RPMI8226 (cell line): Measurements from ENCODE around the gene PAMR1.

ENCODE experiments used
- DNase-seq: peaks from one replicate; pipeline ENCODE4 v3.0.0-alpha.2; 2015

Gene PAMR1

DNA sequence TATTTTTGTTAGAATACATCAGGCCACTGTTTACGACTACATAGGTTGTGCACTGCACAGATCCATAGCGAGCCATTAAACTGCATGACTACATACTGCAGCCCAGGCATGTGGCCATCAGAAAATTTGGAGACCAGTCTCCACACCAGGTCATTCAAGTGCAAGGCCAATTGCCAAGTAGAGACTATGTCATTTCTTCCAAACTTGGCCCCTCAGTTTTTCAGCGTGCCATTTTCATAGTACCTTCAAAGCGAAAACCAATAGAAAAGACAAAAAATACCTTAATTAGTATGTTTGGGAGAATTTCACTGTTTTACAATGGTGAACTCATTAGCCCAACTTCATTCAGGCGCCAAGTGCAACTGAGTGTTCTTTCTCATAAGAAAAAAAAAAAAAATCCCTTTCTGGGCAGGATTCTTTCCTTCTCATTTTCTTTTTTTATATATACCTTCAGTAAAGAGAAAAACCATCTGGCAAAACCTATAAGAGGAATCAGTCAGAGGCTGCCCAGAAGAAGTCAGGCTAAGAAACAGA lies 30.4 kb downstream of the PAMR1 start:
- no peak for DNase-seq

DNA sequence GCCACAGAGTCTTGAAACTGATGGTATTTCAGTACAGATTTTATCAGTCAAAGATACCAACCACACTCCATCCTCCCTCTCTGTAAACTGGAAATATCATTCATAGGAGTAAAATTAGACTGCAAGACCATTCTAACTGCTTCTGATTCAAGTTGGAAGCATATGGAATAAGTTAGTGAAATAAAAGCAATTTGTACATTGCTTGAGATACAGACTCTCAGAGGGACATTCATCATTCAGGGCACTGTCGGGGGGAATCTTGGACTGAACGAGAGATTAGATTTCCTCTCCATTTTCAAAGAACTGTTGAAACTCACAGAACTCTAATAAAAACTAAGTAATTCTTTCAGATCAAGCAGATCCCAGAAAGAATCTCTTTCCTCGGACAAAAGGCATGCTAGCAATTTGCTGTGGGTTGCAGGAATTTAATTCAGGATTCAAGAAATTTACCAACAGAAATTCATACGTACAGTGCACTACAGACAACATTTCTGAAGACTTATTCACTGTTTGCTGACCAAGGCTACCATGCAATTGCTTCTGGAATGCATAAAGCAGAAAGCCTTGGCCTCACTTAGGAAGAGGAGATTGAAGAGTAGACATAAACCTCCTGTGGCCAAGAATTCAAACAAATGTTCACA lies 34.1 kb downstream of the PAMR1 start:
- DNase-seq, result no peak

DNA sequence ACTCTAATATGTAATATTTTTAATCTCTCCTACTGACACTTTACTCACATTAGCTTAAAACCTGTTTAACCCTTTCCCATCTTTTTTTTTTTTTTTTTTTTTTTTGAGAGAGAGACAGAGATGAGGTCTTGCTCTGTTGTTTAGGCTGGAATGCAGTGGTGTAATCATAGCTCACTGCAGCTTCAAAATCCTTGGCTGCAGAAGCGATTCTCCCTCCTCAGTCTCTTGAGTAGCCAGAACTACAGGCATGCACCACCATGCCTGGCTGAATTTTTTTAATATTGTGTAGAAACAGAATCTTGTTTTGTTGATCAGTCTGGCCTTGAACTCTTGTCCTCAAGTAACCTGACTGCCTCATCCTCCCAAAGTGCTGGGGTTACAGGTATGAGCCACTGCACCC lies 37.3 kb downstream of the PAMR1 start:
- DNase-seq, result no peak

DNA sequence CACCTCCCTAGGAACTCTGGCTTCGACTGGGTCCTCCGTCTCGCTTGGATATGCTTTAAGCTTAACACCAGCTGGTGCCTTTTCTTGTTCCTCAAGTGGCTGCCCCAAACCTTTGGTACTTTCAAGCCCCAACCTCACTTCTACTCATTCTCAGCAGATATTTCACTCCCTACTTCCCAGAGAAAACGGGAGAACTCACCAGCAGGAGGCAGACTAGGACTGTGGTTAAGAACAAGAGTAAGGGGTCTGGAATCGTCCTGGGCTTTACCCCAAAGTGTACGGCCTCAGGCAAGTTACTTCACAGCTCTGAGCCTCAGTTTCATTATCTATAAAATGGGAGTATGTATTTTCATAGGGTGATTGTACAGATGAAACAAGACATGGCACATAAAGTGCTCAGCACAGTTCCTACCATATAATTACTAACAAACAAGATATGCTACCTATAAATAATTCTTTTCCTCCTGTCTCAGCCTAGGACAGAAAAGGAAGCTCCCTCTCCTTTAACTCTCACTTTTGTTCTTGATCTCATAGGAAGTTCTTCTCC lies 37.8 kb downstream of the PAMR1 start:
- DNase-seq, result no peak

DNA sequence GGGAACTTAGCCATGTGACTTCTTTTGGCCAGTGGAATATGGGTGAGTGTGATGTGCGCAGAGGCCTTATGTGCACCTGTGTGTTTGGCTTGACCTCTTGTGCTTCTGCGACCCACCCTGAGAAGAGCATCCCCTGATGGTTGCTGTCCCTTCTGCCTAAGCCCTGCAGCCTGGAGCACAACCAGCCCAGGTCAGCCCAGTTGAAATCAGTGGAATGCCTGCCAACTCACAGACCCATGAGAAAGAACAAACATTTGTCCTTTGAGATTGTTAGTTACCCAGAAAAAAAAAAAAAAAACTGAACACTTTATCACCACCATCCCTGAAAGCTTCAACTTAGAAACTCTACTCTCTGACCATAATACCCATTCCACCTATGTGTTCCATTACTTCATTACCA lies 38.5 kb downstream of the PAMR1 start:
- DNase-seq, result no peak

DNA sequence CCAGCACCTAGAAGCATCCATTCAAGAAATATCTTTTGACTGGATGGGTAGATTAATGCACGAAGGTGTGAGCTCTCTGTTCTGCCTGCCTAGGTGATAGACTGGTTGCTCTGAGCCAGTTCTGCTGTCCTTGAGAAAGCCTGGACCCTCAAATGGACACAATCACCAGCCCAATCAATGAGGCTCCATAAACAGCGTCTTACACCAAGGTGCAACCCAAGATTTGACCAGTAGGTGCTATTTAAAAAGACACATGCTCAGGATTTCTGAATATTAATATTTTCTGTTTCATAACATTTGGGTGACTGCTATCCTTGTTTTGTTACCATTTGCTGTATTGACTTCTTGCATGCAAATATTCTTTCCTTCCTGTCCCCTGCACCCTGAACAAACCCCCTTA lies 39.0 kb downstream of the PAMR1 start:
- no peak for DNase-seq

DNA sequence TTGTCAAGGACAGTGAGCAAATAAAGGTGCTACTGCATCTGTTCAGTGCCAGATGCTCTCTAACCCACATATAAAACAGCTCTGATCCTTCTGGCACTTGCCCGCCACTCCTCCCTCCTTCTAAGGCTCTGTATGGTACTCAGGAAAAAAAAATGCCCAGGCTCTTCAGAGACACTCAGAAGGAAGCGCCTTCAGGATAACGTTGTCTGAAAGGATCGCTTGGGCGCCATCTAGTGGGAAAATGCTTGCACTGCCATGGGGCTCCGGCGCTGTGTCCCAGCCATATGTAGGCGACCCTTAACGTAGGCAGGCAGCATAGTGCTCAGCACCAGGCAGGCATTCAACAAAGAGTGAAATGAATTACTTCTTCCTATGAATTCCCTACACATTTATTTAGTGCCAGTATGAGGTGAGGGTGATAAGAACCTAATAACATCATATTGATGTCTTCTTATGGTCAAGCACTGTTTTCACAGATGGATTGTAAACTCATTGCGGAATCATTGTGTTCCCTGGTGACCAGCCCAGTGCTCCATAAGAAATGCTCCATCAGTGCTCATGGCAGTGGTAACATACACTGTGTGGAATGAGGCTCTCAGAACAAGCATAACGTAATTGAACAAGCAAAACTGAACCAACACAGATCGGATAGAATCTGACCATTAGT lies 39.6 kb downstream of the PAMR1 start:
- peak; percentile 60 for DNase-seq

DNA sequence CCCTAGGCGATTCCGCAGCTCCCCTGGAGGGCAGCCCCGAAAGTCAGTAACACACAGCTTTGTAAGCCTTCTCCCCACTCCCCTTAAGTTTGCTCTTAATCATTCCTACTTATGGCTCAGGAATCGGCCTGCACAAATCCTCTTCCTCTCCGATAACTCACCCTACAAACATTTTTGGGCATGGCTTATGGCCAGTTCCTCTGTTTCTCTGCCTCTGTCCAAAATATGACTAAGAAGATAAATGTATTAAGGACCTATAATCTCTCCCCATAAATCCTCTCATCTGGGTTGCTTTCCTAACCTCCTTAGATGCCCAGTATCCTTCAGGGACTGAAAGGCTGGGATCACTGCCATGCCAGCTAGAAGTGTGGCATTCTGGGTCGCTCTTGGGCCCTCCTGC lies 41.0 kb downstream of the PAMR1 start:
- no peak for DNase-seq

DNA sequence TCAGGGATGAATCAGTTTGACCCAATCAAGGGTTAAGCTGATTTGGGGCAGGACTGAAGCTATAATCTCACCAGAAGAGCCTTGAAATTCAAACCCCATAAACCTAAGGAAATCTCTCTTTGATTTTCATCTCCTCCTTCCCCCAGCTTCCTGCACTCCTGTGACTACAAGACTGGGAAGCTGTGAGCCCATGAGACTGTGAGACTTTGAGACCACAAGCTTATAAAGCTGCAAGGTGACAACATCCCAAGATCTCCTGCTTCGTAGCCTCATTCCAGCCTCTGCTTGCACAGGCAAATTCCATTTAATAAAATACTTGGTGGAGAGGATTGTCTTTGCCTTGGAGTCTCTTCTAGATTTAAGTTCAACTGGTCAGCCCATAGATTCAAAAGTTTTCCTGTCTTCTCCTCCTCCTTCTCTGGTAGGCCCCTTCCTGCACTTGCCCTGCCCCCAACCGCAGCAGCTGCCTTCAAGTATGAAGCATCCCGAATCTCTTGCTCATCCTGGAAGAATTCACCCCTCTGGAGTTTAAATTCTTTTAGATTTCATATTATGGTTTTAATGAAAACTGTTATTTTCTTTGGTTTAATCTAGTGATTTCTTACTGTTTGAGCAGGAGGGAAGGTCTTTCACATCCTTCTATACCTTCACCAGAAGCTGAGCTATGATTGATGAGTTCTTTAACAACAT lies 42.1 kb downstream of the PAMR1 start:
- DNase-seq, result no peak

DNA sequence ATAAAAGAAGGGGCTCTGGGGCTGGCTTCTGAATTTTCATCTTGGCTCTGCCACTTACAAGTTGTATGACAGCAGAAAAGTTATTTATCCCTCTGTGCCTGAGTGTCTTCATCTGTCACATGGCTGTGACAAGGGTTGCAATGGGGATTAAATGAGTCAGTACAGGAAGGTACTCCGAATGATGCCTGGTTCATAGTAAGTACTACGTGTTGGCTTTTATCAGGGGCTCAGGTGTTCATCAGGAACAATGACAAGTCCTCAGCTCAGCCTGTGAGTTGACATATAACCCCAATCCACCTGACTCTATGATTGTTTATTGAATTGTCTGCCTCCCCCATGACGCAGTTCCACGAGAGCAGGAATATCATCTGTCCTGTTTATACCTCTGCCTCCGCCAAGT lies 45.7 kb downstream of the PAMR1 start:
- DNase-seq, result no peak

DNA sequence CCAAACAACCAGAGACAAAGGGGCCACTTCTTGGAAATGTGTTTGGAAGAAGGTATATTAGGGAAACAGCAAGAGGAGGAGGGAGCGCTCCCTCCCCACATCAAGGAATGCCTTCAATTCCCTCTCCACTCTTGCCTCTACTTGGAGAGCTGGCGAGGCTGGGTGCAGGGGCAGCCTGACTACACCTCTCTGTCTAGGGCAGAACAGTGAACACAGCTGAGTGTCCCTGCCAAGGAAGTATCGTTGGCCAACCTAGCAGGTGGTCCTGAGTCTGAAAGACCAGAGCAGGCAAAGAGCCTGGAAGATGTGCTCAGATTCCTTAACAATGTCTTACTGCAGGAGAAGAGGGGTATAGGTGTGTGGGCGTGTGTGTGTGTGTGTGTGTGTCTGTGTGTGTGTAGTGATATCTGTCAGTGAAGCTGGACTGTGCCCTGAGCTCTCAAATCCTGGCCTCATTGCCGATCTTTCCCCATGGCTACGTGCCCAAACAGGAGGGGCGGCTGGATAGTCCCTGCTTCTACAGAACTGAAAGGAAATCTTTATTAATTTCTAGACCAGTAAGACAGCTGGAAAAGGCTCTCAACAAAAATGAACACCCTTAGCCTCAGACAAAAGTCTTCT lies 46.8 kb downstream of the PAMR1 start:
- no peak for DNase-seq

DNA sequence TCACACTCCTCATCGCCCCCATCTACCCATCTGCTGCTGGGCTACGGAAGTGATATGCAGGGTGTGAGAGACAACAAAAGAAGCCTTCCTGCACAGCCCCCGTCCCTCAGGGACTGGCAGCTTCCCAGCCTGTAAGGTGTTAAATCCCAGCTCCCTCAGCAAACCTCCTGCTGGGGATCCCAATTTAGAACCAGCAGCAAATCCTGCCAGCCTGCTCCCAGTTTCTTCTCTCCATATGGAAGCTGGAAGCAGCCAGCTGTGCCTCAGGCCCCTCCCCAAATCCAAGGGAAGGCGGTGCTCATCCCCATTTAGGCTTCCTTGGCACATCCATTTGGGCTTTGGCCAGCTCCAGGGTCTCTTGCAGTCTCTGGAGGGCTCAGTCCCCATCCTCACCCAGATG lies 47.5 kb downstream of the PAMR1 start:
- no peak for DNase-seq

DNA sequence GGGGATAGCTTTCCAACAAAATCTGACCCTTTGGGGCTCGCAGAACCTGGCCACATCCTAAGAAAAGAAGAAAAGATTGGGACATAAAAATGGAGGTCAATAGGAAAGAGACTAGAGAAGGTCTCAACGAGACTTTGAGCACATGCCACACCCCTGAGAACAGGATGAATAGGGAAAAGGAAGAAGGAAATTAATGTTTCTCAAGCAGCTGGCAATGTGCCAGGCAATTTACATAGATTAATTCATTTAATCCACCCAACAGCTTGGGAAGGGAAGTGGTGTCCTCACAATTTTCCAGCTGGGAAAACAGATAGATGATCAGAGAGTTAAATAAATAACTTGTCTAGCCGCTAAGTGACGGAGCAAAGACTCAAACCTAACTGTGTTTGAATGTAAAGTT lies 50.7 kb downstream of the PAMR1 start:
- no peak for DNase-seq

DNA sequence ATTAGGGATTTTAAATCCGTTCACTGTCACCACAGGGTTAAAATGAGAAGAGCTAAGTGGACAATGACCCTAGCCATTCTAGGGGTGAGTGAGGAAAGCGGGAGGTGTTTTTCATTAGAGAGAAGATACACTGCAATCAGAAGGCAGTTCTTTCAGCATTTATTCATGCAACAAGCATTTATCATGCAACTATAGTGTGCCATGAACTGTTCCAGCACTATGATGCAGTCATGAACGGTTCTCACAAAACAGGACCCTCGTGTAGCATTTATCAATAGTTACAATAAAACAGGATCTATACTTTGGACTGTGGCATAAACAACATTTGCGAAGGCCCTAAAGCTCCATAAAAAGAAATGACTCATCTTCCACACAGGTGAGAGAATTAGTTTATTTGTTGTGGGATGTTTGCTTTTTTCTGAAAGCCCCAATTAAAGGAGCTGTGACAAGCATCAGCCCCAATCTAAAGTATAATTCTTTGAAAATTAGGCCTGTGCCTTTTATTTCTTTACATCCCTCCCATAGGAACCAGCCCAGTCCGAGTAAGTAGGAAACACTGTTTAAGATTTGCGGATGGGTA lies 51.5 kb downstream of the PAMR1 start:
- no peak for DNase-seq

DNA sequence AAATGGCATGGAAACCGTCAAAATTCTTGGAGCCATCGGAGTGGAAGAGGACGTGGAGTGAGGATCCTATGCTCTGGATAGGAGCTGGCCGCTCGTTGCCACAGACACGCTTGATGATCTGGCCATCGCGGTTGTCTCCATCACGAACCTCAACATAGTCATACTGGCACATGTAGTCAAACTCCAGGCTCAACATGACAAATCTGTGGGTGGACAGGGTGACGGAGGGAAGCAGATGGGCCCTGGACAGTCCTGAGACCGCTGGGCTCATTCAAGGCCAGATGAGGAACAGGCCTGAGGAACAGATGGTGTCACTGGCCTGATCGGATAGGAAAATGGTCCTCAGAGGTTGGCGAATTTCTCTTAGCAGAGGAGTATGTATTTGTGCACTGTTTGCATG lies 54.8 kb downstream of the PAMR1 start:
- DNase-seq, result no peak

DNA sequence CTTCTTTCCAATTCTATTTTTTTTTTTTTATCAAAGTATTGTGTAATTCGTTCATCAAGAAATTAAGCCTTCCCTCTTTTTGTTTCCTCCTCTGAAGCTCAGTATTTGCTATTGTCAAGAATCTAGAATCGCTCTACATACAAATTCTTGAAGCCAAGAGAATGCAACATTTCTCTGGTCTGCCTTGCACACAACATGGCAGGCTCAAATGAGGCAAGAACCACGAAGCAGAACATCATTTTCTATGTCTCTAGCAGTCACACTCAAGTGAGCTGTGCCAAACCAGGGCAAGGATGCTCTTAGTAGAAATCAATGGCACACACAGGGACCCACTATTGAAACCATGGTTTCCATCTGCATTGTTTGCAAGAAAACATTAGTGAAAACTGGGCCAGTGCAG lies 59.4 kb downstream of the PAMR1 start:
- no peak for DNase-seq

DNA sequence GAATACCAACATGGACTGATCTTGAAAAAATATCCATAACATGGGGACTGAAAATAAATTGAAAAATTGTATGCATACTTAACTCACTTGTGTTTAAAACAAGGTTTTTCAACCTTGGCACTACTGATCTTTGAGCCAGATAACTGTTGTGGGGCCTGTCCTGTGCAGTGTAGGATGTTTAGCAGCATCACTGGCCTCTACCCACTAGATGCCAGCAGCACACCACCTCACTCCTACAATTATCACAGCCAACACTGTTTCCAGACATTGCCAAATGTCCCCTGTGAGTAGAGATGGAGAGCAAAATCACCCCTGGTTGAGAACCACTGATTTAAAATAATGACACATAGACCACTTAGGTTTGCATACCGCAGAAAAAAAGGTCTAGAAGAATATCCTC lies 61.1 kb downstream of the PAMR1 start:
- no peak for DNase-seq

DNA sequence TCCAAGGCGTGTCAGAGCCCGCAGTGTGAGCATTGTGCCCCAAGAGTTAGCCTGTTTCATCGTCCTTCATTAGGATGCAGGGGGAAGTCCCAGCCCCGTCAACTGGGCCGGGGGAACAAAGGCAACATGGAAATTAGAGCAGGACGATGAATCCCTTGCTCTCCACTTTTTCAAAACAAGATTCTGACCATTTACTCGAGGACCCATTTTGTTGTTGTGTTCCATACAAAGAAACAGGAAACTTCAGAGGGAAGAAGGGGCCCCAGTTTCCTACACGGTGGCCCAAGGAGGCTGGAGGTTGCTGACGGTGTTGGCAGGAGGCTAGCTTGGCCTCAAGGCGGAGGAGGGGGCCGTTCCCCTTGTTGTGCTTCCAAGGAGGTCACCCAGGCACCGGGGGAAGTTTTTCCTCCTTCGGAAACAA lies 62.1 kb downstream of the PAMR1 start:
- no peak for DNase-seq

DNA sequence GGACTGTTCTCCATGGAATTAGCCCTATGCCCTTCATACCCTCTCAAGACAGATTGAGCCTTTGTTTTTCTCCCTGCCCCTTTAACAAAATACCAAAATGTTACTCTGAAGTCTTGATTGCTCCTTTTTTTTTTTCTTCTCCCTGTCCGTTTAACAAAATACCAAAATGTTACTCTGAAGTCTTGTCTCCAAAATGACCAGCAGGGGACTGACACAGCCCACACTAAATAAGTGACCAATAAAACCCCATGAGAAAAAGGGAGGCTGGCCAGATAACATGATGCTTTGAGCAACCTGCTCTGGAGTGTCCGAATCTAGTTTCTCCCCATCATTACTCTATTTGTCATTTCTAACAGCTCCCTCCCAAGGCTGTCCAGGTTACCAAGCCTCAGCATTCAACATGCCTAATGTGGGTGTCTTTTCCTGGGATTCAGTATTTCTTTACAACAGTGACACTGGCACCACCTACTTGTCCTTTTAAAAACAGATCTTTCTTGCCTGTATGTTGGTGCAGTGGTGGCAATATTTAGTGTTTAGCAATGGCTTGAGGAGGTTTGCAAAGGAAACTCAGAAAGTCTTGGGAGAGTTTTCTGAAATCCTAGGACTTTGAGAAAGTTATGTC lies 63.4 kb downstream of the PAMR1 start:
- DNase-seq, result no peak

DNA sequence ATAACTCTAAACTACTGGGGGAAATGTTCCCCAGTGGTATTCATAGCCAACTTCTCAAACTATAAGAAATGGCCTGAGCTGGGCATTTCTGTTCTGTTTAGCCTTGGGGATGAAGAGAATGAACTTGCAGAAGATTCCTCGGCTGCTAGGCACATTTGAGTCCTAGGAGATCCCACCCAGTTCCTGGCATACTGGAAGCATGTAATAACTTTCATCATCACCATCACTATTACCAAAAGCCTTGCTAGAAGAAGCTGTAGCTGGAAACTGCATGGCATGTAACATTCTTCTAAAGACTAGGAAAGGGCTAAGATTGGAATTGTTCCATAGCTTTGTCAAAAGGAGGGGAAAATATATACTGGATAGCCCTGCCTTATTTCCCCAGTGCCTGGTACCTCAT lies 65.9 kb downstream of the PAMR1 start:
- no peak for DNase-seq

DNA sequence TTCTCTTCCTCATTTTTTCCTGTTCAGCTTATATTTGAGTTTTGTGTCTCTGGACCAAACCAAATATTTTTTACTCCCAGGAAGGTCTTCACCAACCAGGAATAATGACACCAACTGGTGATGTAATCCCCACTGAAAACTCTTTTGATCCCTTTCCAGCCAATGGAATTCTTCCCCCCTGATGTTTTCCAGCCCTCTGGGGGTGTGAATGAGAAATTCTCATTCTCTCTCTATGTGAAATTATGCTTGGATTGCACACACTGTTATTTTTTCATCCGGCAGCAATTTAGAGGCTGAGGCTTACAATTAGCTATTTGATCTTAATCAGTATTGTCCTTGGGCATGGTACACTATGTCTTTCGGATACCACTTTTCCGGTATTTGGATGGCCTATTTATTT lies 66.6 kb downstream of the PAMR1 start:
- no peak for DNase-seq

DNA sequence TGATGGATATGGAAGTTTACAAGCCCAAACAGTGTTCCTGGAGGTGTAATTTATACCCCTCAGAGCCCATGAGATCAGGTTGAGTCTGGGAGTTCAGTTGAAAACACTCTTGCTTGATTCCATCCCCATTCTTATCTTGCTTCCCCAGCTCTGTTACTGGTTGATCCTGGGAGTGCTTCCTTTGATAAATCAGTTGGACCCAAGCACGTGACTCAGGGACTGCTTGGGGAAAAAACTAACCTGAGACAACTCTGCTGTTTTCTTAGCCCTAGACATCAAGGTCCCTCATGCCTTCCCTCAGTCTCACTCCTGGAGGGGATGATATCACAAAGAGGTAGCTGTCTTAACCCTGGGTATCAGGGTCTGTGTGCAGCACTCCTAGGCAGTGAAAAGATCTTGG lies 71.1 kb downstream of the PAMR1 start:
- DNase-seq, result no peak
